ENCODE measurements around the gene TBL1Y. TPM values are rescaled to one million over a fixed set of nuclear protein-coding genes. Genes with fewer than 3 reads are reported as not detected.

The TBL1Y gene
- total RNA-seq, 1 donor from 2014 or later: not detected

- Mint-ChIP-seq H3K27me3 (ENCODE audit: unreplicated experiment) (no peaks in the 10 kb centered on the region), H3K36me3 (ENCODE audit: unreplicated experiment) (no peaks in the 10 kb centered on the region), H3K4me1 (ENCODE audit: low read depth, unreplicated experiment) (no peaks in the 10 kb centered on the region), H3K9me3 (ENCODE audit: unreplicated experiment) (no peaks in the 10 kb centered on the region), H3K27ac (ENCODE audit: unreplicated experiment) (no peak overlapping the region), H3K4me3 (ENCODE audit: unreplicated experiment) (no peak overlapping the region)
- no peak for TF ChIP-seq CTCF (IDR thresholded peaks at IDR 0.05; ENCODE audit: partially characterized antibody, unreplicated experiment)
- DNase-seq: no peak
Observed at GRCh38 chrY:6999905-7000304, 89.4 kb downstream of the TBL1Y start.

- Mint-ChIP-seq H3K4me3 (ENCODE audit: unreplicated experiment) (no peak overlapping the region), H3K36me3 (ENCODE audit: unreplicated experiment) (no peaks in the 10 kb centered on the region), H3K9me3 (ENCODE audit: unreplicated experiment) (no peaks in the 10 kb centered on the region), H3K4me1 (ENCODE audit: low read depth, unreplicated experiment) (no peaks in the 10 kb centered on the region), H3K27me3 (ENCODE audit: unreplicated experiment) (no peaks in the 10 kb centered on the region), H3K27ac (ENCODE audit: unreplicated experiment) (no peak overlapping the region)
- no peak for TF ChIP-seq CTCF (IDR thresholded peaks at IDR 0.05; ENCODE audit: partially characterized antibody, unreplicated experiment)
- DNase-seq: no peak
Observed at GRCh38 chrY:7002581-7002980, 92.1 kb downstream of the TBL1Y start.

GRCh38 chrY:7007911-7008310 lies 97.4 kb downstream of the TBL1Y start:
- H3K9me3 Mint-ChIP-seq (ENCODE audit: unreplicated experiment): no peaks in the 10 kb centered on the region
- no peaks in the 10 kb centered on the region for H3K4me1 Mint-ChIP-seq (ENCODE audit: low read depth, unreplicated experiment)
- H3K36me3 Mint-ChIP-seq (ENCODE audit: unreplicated experiment): no peaks in the 10 kb centered on the region
- no peak overlapping the region for H3K27ac Mint-ChIP-seq (ENCODE audit: unreplicated experiment)
- H3K27me3 Mint-ChIP-seq (ENCODE audit: unreplicated experiment): no peaks in the 10 kb centered on the region
- DNase-seq: no peak
- no peak for TF ChIP-seq CTCF (IDR thresholded peaks at IDR 0.05; ENCODE audit: partially characterized antibody, unreplicated experiment)
- H3K4me3 Mint-ChIP-seq (ENCODE audit: unreplicated experiment): no peak overlapping the region

GRCh38 chrY:7008578-7009355 lies 98.3 kb downstream of the TBL1Y start:
- Mint-ChIP-seq H3K27me3 (ENCODE audit: unreplicated experiment) (no peaks in the 10 kb centered on the region), H3K4me1 (ENCODE audit: low read depth, unreplicated experiment) (no peaks in the 10 kb centered on the region), H3K27ac (ENCODE audit: unreplicated experiment) (no peak overlapping the region), H3K36me3 (ENCODE audit: unreplicated experiment) (no peaks in the 10 kb centered on the region), H3K4me3 (ENCODE audit: unreplicated experiment) (no peak overlapping the region), H3K9me3 (ENCODE audit: unreplicated experiment) (no peaks in the 10 kb centered on the region)
- TF ChIP-seq CTCF (IDR thresholded peaks at IDR 0.05; ENCODE audit: partially characterized antibody, unreplicated experiment): no peak
- DNase-seq: no peak

GRCh38 chrY:7013051-7013450 lies 102.6 kb downstream of the TBL1Y start:
- DNase-seq: no peak
- H3K9me3 Mint-ChIP-seq (ENCODE audit: unreplicated experiment): no peaks in the 10 kb centered on the region
- no peaks in the 10 kb centered on the region for H3K36me3 Mint-ChIP-seq (ENCODE audit: unreplicated experiment)
- H3K27ac Mint-ChIP-seq (ENCODE audit: unreplicated experiment): no peak overlapping the region
- H3K4me1 Mint-ChIP-seq (ENCODE audit: low read depth, unreplicated experiment): no peaks in the 10 kb centered on the region
- no peak for TF ChIP-seq CTCF (IDR thresholded peaks at IDR 0.05; ENCODE audit: partially characterized antibody, unreplicated experiment)
- no peak overlapping the region for H3K4me3 Mint-ChIP-seq (ENCODE audit: unreplicated experiment)
- no peaks in the 10 kb centered on the region for H3K27me3 Mint-ChIP-seq (ENCODE audit: unreplicated experiment)

Measured in glutamatergic neuron (in vitro differentiated cells).